GM18870 (cell line): ENCODE results near the gene GPRC5A.

Source experiments
- ATAC-seq: cut with Tn5 transposase; IDR thresholded peaks from one replicate; pipeline ENCODE4 v1.9.1; 2021; ENCODE audit warnings: moderate library complexity; ENCODE audit not compliant: unreplicated experiment

GPRC5A gene

DNA sequence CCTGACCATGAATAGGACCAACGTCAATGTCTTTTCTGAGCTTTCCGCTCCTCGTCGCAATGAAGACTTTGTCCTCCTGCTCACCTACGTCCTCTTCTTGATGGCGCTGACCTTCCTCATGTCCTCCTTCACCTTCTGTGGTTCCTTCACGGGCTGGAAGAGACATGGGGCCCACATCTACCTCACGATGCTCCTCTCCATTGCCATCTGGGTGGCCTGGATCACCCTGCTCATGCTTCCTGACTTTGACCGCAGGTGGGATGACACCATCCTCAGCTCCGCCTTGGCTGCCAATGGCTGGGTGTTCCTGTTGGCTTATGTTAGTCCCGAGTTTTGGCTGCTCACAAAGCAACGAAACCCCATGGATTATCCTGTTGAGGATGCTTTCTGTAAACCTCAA lies 17.3 kb downstream of the GPRC5A start:
- ATAC-seq: no peak

DNA sequence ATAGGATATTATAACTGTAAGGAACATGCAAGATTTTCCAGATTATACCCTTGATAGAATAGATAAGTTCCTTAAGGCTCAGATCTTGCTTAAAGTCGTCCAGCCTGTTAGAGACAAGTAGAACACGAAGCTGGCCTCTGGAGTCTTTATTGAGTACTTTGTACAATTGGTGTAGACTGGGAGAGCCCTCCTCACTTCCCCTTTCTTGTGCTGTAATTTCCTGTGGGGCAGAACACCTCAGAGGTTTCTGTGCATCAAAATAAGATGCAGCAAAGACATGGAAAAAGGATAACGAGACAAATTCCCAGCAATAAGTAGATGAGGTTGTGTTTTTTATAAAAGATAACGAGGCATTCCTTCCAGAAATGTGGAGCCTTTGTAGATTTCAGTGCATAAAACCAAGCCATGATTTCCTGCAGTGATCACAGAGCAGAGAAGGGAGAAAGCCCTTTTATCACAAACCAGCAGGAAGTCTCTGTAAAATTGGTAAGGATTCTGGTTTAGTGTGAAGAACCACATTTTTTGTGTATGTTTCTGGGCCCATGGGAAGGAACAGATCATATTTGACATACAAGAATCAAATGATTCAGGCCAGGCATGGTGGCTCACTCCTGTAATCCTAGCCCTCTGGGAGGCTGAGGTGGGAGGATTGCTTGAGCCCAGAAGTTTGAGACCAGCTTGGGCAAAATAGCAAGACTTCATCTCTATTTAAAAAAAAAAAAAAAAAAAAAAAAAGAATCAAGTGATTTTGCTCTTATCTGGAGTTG lies 18.0 kb downstream of the GPRC5A start:
- ATAC-seq: no peak

DNA sequence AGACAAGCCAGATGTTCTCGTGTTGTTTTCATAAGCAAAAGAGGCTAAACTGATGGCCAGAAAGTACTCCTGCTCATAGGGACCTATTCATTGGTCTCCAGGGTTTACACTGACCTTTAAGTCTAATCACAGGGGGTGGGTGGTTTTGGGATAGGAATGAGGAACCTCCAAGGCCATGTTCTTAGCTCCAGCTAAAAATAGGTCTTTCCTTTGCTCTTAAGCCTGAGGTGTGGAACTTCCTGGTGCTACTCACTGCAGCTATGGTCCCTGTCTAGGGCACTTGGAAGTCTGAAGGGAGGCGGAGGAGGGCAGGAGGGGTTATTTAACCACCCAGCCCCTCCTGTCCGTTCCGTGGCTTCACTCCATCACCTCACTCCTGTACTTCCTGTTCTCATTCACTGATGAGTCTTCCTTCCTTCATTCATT lies 18.6 kb downstream of the GPRC5A start:
- ATAC-seq: no peak

DNA sequence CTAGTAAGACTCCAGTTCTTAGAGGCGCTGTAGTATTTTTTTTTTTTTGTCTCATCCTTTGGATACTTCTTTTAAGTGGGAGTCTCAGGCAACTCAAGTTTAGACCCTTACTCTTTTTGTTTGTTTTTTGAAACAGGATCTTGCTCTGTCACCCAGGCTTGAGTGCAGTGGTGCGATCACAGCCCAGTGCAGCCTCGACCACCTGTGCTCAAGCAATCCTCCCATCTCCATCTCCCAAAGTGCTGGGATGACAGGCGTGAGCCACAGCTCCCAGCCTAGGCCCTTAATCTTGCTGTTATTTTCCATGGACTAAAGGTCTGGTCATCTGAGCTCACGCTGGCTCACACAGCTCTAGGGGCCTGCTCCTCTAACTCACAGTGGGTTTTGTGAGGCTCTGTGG lies 21.3 kb downstream of the GPRC5A start:
- ATAC-seq: no peak

DNA sequence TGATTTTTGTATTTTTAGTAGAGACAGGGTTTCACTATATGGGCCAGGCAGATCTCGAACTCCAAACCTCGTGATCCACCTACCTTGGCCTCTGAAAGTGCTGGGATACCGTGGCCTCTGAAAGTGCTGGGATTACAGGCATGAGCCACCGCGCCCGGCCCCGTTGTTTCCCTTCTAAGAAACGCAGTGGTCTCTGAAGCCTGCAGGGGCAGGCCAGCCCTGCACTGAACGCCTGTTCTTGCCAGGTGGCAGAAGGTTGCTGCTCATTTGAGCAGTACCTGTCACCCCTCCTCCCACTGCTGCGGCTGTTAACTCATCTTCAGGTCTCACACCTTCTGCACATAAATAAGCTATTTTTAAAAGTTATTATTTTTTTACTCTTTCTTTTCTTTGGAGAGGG lies 24.3 kb downstream of the GPRC5A start:
- ATAC-seq: no peak

DNA sequence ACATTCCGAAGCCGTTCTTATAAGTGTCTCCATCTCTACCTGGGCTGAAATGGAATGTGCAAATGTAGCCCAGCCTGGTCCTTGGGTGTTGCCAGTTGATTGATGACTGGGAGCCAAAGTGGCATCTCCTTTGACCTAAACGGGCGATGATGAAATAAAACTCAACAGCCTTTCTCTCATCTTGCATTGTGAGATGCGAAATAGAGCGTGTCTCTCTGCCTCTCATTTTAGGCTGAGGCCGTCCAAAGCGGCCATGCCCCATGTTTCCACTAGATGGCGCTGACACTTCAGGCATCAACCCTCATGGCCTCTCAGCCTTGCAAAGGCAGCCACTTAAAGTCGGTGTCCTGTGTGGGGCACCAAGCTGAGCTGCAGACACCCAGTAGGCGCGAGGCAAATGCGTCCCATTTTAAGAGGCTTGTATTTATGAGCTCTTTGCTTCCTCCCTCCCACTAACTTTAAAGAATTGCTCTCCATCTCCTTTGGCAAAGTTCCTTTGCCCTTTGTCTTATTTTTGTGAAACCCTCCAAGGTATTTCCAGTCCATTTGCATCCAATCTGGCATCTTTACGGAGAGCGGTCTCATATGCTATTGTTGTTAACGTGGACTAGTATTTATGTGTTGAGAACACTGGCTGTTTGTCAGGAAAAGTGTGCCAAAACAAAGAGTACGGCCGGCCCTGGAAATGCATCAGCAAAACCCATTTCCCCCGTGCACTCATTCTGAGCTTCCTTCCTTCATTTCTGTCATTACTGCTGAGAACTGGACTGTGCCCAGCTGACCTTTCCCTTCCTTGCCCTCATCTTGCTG lies 25.0 kb downstream of the GPRC5A start:
- ATAC-seq: peak; percentile 83

DNA sequence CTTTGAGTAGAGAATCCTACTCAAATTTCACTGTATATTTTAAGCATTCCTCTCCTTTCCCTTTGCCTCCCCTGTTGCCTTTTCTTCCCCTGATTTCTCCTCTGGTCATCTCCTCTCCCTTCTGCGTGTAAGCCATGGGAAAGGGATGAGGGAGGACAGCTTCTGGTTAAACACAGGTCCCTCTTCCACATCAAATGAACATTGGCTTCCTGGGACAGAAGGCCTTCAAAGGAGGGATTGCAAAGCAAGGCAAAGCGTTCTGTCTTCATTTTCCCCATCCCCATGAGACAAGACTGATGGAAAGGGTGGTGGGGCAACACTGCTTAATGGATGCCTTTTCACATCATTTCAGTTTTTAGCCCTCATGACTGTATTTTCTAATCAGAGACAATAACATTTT lies 26.2 kb downstream of the GPRC5A start:
- no peak for ATAC-seq

DNA sequence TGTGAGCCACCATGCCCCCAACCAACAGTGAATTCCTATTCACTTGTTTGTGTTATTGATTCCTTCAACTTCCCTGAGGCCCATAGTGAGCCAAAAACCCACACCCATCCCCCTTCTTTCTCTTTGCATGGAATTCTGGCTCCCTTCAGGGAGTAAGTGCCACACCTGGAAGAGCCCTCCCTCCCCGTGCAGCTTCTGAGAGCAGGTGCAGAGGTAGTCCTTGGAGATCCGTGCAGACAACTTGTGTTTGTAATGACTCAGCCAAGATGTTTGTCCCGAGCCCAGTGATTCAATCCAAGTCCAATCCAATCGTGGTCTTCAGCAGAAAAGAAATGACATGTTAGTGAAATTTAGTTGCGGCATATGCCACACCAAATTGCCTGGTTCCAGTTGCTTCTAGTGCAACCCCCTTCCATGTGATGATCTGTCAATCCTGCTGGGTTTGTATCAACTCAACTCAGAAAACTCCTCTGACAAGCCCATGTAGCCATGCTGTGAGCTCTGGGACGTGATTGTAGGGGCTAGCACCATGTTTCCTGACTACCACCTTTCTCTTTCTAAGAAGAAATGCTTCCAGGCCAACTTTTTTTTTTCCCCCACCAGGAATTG lies 27.5 kb downstream of the GPRC5A start:
- ATAC-seq: no peak

DNA sequence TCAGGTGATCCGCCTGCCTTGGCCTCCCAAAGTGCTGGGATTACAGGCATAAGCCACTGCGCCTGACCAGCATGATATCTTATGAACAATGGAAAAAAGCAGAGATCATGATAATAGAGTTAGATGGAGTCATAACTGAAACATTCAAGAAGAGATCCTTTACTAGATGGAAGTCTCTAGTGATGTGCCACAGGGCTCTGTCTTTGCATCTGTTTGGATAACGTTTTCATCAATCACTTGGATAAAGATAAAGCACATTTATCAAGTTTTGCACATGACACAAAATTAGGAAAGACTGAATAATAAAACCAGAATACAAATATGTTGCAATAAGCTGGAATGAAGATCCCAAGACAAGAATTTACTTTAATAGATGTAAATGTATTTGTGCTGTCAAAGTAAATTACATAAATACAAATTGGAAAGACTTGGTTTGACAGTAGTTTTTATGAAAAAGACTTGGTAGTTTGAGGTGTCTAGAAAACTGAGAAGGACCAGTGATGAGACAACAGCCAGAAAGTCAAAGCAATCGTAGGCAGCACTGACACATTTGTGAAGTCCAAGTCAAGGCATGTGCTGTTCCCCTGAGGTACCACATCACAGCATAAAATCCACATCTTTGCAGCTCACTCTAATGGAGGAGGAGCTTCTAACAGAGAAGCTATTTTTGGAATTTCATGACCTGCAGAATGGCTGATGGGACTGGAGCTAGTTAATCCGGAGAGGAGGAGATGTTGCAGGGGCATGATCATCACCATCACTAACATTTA lies 28.5 kb downstream of the GPRC5A start:
- no peak for ATAC-seq

DNA sequence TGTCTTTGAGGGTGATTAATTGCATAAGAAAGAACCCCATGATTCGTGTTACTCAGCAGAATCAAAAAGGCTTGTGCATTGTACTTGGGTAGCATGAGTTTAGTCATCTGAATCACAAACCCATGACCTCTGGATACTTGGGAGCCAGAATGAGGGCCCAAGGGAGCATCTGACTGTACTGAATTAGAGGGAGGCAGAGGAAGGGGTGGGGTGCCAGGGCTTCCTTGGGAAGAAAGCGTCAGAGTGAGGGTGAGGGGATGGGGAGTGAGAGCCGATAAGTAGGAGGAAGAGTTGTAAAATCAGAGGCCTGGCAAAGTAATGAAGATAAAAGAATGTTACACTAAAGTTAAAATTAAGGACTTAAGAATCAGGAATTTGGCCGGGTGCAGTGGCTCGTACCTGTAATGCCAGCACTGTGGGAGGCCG lies 30.8 kb downstream of the GPRC5A start:
- ATAC-seq: no peak

DNA sequence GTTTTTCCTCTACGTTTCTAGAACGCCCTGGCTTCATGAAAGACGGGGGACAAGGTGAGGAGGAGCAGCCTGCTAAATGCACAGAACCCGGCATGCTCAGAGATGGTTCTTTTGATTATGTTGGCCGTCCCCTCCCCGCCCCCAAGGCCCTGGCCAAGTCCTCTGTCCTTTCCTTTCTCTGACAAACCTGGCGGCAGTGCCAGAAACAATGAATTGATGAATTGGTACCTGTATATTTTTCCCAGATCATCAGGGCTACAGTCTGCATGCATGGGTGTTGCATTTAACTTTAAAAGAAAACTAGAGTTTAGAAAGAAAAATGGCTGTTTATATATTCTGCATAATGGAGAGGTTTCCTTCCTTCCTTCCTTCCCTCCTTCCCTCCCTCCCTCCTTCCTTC lies 31.6 kb downstream of the GPRC5A start:
- no peak for ATAC-seq

DNA sequence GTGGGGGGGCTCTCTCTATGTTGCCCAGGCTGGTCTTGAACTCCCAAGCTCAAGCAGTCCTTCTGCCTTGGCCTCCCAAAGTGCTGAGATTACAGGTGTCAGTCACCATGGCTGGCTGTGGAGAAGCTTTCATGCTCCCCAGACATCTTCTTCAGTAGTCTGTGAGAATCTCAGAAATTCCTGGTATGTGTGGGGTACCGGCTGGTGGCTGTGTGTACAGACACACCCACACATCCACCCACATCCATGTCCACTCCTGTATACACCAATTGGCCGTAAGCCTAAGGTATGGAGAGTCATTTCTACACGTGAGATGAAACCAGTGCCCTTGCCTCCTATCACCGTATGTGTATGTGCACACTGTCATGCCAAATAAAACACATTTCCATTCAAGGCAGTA lies 32.8 kb downstream of the GPRC5A start:
- ATAC-seq: no peak

DNA sequence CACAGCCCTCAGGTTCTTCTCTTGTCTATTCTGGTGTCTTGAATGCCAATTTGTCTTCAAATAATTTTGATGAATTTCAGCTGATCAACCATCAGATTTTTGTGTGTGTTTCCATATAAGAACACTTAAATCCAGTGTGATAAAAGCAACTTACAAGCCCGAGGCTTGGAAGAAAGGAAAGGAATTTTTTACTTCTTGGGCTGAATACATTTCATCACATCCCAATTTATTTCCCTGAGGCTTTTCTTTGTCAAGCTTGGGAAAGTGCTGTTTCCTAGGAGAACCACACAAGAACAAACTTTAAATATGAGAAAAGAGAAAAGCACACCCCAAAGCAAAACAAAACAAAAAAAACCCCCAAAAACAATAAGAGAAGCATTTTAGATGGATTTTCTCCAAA lies 34.0 kb downstream of the GPRC5A start:
- no peak for ATAC-seq

DNA sequence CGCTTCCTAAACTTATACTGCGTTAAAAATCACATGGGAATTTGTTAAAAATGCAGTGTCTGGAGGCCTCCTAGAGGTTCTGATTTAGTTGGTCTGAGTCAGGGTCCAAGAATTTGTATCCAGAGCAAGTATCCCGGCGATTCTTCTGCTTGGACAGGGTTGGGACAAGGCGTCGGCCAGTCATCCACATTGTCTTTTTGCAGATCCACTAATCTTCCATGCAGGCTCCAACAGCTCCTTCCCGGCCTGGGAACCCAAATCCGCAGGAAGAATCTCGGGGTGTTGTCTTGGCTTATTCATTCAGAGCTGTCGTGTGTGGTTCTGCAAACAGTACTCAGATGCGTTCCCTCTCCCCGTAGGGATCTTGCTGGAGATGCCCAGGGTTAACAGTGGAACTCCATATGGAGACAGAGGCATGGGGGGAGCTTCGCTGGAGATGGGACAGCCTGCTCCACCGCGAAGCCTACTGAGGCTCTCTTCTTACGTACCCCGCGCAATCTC lies 35.3 kb downstream of the GPRC5A start:
- no peak for ATAC-seq

DNA sequence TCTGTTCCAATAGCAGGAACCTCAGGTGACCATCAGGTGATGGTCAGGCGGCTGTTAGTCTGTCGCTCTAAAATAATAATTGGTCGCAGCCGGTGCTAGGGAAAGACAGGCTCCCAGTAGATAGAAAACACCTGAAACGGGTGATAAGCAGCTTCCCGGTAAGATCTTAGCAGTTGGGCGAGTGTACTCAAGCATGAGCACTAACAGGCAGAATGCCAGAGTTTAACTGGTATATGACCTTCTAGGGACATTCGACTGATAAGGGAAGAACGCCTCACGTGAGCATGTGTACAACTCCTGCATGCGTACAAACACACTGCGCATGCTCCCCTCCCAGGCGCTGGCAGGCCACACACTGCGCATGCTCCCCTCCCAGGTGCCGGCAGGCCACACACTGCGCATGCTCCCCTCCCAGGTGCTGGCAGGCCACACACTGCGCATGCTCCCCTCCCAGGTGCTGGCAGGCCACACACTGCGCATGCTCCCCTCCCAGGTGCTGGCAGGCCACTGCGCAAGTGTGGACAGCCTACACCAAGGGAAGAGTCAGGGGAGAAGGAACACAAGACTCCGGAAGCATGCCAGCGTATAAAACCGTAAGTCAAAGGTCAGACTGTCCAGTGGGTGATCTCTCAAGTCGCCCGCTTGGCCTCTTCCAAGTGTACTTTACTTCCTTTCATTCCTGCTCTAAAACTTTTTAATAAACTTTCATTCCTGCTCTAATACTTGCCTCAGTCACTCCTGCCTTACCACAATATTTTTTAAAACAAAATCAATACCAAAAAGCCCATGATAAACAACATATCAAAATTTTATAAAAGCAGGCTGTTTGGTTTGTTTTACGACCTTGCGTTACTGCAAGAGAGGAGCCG lies 36.1 kb downstream of the GPRC5A start:
- ATAC-seq: no peak

DNA sequence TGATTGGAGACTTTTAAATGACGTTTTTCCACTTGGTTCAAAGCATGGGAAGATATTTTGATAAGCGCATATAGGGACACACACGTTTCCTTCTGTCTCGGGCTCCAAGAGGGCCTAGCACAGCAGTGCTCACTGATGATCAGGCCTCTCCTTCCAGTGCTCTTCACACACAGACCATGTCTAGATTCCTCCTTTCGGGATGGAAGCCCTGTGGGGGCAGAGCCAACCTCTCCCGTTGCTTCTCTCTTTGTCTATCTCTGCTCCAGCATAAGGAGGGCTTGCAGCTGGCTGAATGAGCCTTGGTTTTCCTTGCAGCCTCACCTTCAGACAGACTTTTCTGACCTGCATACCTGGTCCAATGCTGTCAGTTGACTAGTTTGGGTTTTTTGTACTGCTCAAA lies 38.3 kb downstream of the GPRC5A start:
- ATAC-seq: no peak

DNA sequence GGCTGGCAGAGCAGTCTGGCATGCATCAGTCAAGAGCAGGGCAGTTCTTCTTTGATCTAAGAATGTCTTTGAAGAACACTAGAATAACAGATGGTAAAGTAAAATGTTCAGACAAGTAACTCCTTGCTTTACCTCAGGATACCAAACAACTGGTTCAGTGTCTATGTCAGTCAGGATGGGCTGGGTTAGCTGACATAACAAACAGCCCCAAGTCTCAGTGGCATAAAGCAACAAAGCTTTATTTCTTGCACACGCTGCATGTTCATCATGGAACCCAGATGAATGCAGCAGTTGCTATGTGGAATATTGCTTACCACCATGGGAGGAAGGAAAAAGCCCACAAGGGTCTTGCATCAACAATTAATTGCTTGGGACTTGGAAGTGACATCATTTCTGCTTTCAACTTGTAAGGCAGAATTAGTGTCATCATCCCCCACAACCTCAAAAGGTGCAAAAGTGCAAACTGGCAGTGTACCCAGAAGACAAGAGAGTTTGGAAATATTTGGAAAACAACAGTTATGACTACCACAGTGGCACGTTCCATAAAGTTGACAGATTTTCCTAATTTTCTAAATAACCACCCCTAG lies 39.4 kb downstream of the GPRC5A start:
- no peak for ATAC-seq

DNA sequence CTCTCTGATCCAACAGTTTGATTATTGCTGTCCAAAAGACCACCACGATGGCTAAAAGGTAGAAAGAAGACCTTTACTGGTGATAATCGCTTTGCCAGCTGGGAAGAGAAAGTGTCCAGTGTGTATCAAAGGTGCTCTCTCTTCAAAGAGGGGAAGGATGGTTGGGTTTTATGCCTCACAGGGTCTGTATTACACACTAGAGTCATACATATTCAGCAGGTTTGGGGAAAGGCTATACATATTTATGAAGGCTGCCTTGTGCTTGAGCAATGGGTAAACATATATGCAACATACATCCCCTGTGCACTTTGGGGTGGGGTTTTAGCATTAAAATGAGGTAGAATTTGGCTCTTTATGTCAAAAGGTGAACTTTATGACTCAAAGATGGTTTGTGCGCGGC lies 42.4 kb downstream of the GPRC5A start:
- ATAC-seq: no peak

DNA sequence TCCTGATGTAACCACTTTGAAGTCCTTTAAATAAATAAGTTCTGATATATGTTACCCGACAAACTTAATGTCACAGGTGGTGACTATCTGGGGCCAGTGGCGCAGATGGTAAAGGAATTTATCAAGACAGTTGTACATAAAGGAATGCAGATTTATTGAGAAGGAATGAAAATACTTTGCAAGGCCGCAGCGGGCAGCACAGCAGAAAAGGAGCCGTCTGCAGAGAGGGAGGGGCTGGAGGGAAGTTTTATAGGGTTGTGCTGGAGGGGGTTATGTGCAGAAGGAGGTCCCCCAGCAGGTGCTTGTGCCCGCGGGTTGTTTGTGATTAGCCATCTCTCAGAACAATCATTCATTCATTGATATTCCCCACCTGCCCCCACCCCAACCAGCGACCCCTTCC lies 43.2 kb downstream of the GPRC5A start:
- ATAC-seq: no peak
